NCI-H1417 (cell line): ENCODE measurements around the gene SERPINH1.
A peak's percentile ranks its signal among the peaks of the same experiment; 100 is the strongest.

Source experiments
- DNase-seq, 3 experiments: peaks; one replicate each; lab custom pipeline; 2025; lab: John Stamatoyannopoulos, UW

Gene SERPINH1

DNA sequence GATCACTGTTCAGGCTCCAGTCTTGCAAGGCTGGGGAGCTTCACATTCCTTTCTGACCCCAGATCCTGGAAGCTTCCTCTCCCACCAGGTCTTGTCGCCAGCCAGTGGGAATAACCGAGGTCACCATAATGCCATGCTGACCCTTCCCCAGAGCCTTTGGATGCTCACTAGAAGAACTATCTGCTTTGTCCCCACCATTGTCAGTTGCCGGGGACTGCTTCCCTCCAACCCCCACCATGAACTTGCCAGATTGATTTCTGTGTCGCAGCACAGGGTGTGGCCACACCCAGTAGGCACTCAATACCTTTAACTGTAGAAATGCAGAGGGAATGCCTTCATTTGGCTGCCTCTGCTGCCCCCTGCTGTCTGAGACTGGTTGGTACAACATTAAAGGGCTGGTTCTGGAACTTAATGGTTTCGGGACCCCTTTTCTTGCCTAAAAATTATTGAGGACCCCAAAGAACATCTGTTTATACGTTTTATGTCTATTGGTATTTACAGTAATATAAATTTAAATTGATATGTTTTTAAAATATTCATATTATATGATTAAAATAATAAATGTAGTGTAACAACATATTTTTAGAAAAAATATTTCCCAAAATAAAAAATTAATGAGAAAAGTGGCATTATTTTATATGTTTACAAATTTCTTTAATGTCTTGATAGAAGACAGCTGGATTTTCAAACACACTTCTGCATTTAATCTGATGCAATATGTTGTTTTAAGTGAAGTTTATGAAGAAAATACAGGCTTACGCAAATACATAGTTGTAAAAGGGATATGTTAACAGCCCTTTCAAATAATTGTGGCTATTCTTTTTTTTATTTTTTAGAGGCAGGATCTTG lies 29.6 kb upstream of the SERPINH1 start:
- peak; percentile 68 to 90 (median 83) for DNase-seq

DNA sequence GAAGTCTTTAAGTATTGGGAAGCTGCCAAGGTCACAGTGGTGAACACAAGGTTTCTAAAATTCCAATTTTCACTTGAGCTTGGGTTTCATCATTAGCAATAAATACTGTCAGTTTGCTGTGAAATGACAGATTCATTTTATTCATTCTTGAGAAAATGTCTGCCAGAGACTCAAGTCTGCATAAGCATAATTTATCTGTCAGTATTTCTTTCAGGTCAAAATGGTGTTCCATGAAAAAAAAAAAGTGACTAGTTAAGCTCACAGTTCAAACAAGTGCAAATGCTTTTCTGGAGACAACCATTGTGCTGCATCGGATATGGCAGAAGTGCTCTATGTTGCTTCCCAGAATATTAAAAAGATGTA lies 28.2 kb upstream of the SERPINH1 start:
- no peak for DNase-seq

DNA sequence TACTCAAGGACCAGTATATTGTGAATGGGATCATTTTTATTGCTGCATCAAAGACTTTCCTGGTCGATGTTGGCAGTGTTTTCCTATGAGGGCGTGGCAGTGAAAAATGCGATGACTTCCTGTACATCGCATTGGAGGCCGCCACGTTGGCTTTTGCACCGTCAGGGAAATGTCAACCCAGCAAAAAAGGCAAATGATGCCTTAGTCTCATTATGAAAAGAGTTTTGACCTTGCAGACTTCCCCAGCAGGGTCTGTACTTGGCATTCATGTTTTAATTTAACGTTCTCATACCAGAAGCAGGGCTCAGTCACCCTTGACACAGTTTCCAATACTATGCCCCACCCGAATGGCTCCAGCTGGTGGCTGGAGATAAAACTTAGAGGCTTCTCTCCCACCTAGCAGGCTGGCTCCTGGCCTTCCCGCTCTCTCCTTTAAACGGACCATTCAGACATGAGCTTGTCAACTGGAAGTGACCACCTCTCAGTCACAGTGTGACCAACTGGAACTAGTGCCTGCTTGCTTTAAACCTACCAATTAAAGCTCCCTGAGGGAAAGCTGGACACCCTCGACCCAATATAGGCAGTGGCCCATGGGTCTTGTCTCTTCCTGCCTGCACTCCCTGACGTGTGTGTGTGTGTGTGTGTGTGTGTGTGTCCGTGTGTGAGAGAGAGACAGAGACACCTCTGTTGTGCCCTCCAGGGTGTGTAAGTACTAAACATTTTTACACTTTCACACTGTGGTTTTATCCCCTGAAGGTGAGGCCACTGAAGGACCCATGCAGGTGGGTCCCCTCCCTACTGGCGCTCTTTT lies 27.6 kb upstream of the SERPINH1 start:
- DNase-seq: no peak

DNA sequence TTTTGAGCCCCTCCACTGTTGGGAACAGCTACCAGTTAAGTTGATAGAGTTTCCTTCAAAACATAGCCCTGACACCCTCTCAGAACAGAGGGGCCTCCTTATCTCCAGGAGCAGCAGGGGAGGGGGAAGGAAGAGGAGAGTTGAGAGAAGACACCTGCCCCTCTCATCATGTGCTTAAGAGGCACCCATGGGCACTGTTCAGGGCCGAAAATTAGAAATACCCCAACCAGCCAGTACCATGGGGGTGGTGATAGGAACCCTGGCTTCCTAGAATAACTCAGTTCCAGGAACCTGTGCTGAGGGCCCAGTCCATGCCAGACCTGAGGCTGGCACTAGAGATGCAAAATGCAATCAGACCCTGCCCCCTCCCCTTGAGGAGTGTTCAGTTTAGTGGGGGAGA lies 27.0 kb upstream of the SERPINH1 start:
- no peak for DNase-seq

DNA sequence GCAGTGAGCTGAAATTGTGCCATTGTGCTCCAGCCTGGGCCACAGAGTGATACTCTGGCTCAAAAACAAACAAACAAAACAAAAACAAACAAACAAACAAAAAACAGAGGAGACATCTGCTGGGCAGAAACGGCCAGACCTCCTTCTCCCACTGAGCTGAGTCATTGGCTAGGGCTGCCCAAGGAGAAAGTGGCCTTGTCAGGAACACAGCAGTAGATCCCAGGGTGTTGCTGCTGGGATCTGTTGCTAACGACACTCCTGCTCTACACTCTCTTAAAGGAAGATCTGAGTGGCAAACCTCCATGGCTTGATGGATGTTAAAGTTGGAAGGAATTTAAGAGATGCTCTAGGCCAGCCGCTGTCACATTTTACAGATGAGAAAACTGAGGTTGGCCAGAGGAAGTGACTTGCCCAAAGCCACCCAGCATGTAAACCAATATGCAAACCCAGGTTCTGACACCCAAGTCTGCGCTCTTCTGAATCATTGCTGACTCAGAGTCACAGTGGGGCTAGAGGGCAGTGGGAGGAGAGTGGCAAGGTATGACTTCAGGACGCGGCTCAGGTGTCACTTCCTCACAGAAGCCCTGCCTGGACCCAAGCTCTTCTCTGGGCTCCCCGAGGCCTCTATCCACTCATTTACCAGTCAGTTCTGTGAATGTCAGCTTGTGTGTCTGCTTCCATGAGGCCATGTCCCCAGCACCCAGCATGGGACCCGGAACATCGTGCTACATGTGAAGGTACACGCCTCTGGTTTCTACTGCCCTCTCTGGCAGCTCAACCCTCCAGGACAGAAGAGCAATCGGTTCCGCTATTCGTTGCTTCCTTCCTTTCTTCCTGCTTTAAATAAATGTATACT lies 25.0 kb upstream of the SERPINH1 start:
- DNase-seq: no peak

DNA sequence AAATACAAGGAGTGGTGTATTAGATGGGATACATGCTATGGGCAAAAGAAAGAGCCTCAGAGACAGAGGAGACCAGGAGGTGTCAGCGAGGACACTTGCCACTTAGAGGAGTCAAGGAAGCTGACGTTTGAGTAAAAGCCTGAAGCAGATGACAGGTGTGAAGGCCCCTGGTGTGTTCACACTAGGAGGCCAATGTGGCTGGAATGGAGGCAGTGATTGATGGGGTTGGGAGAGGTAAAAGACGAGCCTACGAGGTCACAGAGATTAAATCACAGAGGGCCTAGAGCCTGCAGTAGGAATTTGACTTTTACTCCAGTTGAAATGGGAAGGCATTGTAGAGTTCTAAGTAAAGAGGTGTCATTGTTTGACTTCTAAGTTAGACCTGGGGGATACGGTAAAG lies 24.3 kb upstream of the SERPINH1 start:
- peak in 1 of 3 experiments; percentile 31 for DNase-seq

DNA sequence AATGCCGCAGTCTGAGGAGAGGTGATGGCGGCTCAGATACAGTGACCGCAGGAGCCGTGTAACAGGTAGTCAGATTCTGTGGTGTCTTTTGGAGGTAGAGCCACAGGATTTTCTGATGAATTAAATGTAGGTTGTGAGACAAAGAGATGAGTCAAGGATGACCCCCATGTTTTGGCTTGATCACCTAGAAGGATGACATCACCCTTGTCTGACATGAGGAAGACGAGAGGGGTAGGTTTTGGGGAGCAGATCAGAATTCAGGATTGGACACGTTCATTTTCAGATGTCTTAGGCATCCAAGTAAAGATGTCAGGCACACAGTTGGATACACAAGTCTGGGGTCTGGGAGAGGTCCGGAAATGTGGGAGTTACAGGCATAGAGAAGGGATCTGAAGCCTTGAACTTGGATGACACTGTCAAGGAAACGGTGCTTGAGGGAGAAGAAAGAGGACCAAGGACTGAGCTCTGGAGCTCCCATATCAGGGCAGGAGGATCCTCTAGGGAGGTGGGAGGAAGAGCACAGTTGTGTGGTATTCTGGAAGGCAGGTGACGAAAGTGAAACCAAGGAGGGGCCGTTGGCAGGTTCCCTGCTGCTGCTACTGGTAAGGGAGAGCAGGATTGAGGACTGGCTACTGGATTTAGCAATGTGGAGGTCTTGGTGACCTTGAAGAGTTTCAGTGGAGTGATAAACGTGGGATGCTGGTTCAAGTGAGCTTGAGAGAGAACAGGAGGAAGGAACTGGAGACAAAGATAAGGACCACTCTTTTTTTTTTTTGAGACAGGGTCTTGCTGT lies 23.7 kb upstream of the SERPINH1 start:
- DNase-seq: no peak

DNA sequence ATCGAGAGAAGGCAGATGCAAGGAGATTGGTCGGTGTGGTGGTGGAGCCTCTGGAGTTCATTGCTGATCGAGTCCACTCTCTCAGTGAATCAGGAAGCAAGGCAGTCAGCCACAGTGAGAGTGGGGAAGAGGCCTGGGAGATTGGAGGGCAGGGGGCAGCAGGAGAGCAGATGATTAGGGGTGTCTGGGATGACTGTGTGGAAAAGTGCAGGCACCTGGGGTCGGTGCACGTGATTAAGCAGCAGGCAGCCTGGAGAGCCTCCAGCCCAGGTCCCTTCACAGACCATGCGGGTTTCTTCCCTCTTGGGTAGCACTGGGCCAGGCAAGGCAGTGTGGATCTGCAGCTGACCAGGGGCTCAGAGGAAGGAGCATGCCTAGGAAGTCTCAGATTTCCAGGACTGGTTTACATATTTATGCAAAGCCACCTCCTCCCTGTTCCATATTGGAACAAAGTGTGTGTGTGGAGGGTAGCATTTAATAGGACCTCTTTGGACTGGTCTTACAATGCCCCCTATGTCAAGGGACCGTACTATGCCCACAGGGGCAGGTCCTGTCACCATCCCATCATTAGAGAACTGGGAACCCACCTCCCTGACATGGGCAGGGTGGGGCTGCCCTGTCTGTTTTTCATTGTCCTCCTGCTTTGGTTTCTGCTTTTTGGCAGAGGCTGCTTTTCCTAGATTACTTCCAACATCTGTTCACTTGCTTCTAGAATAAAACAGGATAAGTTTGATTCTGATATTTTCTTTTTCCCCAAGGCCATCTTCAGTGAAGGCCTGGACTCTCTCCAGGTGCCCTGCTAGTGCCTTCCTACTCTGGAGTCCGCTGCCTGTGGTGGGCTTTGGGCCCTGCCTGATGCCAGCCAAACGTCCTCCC lies 22.4 kb upstream of the SERPINH1 start:
- peak in 1 of 3 experiments; percentile 23 for DNase-seq

DNA sequence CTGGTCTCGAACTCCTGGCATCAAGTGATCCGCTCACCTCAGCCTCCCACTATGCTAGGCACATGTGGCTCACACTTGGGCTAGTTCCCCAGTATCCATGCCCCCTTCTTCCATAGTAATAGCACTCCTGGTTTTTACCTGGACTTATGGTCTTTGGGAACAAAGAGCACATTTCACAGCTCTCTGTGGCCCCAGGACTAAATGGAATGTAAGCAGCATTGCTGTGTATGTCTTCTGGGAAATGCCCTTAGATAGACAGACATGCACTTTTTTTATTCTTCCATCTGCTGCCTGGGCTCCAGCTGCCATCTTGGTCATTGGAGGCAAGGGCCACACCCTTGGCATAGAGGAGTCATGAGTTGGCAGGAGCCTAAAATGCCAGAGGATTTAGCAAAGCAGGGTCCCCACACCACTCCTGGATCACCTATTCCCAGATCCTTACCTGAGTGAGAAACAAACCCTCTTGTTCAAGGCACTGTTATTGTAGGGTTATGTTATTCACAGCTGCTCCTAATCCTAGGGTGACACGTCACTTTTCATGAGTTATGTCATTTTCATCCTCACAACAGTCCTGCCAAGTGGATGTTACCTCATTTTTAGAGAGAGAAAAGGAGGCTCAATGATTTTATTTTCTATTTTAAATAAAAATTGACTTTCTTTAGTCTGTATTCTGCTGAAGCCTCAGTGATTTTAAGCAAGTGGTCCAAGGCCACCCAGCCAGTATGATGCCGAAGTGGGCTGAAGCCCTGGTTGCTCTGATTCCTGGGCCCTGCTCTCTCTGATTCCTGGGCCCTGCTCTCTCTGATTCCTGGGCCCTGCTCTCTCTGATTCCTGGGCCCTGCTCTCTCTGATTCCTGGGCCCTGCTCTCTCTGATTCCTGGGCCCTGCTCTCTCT lies 20.6 kb upstream of the SERPINH1 start:
- no peak for DNase-seq

DNA sequence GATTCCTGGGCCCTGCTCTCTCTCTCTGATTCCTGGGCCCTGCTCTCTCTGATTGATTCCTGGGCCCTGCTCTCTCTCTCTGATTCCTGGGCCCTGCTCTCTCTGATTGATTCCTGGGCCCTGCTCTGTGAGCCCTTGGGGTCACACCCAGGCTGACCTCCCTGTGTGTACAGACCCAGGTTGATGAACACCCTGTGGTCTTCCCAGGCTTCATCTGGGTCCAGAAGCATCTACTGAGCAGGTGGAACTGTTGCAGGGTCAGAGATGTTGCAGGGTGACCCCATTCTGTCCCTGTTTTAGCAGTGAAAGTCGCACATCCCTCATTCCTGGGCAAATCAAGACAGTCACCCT lies 20.0 kb upstream of the SERPINH1 start:
- no peak for DNase-seq

DNA sequence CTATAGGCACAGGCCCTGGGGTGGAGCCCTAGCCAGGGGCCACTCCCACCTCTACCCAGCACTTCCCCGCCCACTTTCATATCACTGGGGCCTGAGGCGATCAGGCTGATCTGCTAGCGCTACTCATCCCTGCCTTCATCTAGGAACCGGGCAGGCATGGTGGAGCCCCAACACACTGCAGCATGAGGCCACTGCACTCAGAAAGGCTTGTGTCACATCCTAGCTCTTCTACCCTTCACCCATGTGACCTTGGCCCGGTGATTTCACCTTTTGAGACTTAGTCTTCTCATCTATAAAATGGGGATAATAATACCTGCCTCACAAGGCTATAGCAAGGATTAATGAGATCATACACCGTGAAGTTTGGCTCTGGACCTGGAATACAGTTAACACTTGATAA lies 18.2 kb upstream of the SERPINH1 start:
- no peak for DNase-seq

DNA sequence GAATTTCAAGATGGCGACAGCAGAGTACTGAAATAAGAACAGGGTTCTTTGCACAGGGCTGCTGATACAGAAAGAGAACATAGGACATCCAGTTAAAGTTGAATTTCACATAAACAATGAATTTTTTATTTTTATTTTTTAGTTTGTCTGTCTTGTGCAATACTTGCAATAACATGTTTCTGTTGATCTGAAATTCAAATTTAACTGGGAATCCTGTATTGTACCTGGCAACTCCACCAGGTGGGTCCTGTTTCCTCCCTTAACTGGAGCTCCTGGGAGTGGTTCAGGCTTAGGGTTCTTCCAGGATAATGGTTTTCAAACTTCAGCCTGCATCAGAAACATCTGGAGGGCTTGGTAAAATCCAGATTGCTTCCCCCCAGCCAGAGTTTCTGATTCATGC lies 14.9 kb upstream of the SERPINH1 start:
- DNase-seq: no peak

DNA sequence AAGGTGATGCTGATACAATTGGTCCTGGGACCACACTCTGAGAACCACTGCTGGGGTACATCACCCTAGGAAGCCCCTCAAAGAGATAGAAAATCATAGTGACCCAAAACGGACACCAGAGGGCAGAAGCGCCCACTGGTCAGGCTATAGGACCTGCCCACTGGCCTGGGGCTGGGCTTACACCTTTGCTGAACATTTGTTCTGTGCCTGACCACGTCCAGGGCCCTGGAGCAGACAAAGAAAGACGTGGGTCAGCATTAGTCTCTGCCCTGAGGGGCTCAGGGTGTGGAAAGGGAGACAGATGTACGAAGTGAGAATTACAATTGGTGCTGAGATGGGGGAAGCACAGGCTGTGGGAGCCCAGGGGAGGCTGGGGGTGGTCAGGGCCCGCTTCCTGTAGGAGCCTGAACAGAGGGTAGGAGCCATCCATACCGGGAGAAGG lies 14.4 kb upstream of the SERPINH1 start:
- peak; percentile 57 to 83 (median 64) for DNase-seq

DNA sequence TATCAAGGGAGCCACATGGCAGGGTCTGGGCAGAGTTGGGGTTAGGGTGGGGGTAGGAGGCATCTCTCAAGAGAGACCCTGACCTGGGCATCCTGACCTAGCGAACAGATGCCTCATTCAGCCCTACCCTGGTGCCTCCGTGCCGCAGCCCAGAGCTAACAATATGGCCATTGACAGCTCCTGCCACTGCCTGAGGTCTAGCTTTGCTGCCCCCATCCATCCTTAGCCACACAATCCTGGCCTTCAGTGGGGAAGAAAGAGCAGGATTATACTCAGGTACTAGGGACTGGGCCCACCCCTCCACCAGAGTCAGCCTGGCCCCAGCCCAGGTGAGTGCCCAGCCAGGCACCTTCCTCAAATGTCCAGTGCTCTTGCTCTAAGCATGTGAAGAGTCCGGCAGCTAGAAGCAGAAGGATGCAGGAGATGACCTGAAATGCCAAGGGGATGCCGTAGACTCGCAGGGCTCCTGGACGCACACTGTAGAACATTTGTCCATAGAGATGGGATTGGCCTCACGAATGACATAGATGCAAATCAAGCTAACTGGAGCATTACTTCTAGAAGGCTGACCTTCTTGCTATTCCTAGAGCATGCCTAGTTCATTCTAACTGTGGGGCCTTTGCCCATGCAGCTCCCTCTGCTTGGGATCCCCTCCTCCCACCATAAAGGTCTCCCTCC lies 13.3 kb upstream of the SERPINH1 start:
- DNase-seq: no peak

DNA sequence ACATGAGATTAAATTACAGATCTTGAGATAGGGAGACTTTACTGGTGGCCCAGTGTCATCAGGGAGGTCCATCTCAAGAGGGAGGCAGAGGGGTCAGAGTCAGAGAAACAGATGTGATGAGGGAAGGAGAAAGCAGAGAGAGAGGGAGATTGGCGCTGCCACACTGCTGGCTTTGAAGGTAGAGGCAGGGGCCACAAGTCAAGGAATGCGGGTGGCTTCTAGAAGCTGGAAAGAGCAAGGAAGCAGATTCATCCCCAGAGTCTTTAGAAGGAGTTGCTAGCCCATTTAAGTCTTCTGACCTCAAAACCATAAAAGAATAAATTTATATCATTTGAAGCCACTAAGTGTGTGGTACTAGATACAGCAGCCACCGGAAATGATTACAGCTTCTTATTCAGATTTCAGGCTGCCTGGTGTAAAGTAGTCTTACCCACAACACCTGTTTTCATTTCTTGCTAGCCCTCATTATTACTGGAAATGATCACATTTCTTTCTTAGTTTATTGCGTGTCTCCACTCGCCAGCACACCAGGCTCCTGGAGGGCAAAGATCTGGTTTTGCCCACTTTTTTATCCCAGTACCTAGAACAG lies 12.6 kb upstream of the SERPINH1 start:
- no peak for DNase-seq

DNA sequence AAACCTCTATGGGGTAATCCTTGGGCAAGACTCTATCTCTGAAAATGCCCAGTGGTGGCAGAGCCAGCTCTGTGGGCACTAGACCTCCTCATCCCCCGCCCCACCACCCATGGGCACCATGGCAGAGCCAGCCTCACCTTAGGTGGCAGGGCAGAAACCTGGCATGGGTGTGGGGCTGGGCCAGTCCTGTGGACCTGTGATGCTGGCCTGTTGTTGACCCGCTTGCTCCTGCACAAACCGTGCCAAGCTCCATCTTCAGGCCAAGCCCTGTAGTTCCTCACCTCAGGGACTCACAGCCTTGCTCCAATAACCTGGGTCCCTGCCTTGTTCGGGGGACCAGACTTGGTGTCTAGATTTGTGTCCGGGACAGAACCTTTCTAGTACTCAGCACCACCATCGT lies 8.9 kb upstream of the SERPINH1 start:
- DNase-seq: no peak

DNA sequence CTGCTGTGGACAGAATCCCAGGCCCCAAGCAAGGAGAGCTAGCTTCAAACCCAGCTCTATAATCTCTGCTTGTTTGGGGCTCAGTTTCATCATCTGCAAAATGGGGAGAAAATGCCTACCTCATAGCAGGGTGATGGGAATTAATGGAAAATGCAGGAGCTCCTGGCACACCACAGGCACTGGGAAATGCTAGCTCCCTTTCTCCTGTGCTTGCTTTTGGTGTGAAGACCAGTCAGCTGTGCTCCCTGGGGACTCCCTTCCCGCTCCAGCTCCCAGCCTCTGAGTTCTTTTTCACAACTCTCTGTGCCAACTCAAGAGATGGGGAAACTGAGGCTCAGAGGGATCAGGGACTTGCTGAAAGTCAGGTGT lies 8.2 kb upstream of the SERPINH1 start:
- no peak for DNase-seq

DNA sequence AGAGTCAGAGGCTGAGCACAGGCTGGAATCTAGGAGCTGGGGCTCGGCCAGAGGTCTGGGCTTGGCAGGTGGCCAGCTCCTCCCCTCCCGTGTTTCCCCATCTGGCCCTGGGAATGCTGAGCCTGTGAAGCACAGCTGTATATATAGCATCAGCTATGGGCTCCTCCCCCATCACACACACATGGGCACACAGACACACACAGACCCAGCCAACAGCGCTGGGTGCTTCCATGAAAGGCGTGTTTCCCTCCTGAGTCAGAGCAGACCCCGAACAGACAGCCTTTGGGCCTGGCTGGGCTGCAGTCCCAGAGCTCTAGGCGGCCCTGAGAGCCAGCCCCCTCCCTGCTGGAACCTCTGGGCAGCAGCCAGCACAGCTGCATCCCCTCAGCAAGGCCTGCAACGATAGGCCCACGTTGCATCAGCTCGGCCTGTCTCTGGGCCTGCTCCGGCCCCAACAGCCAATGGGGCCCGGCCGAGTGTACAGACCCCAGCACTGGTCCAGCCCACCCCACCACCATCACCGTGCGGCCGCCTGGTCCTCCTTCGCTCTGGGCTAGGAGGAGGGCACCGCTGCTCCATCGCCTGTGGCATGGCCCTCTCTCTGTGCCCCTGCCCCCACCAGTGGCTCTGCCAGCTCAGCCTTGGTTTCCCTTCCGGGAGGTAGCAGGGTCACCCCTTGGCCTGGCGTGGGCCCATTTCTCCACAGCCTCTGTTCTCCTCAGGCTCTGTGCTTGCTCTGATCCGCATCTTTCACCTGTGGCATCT lies 7.6 kb upstream of the SERPINH1 start:
- peak; percentile 30 to 60 (median 30) for DNase-seq
